Esophagus muscularis mucosa (tissue), 3 donors: Measurements from ENCODE around the gene KCNK4.

ENCODE experiments used
- CTCF ChIP-seq, 3 experiments: fragments of 200-600 bp in 2 of 3; fragments of 450-650 bp in 1 of 3; sonication (generic) in 2 of 3; IDR thresholded peaks; one replicate each; pipeline ENCODE4 v1.5.1; 2017 to 2019; ENCODE audit warnings: antibody characterized with exemption in 3 of 3, mild to moderate bottlenecking in 2 of 3, moderate library complexity in 1 of 3
- POLR2AphosphoS5 ChIP-seq, 2 donors: sonication (generic); formaldehyde crosslinking; IDR thresholded peaks; one replicate each; pipeline ENCODE4 v1.6.1; 2017; ENCODE audit warnings: antibody characterized with exemption in 2 of 2

GRCh38 chr11:64306563-64306875 lies 15.4 kb downstream of the KCNK4 start:
- no peak for TF ChIP-seq CTCF (IDR thresholded peaks at IDR 0.05)
- TF ChIP-seq POLR2AphosphoS5 (IDR thresholded peaks at IDR 0.05), result no peak
